Breast epithelium (tissue), 4 donors: ENCODE results near the gene SYAP1. TPM values are rescaled to one million over a fixed set of nuclear protein-coding genes. Genes with fewer than 3 reads are reported as not detected.

ENCODE experiments used
- DNase-seq, 2 donors: peaks; one replicate each; pipeline ENCODE4 v3.0.0-alpha.2; 2019; ENCODE audit warnings: low spot score in 2 of 2
- H3K27ac ChIP-seq, 2 donors: fragments of 200-600 bp; sonication (generic) in 1 of 2; one replicate each; pipeline ENCODE4 v1.5.1; 2016 to 2019; ENCODE audit warnings: mild to moderate bottlenecking in 1 of 2
- H3K27me3 ChIP-seq, 2 donors: fragments of 200-600 bp; sonication (generic) in 1 of 2; one replicate each; pipeline versions ENCODE4 v1.5.1 to v1.6.0; 2017 to 2019; ENCODE audit warnings: control low read depth in 1 of 2, mild to moderate bottlenecking in 1 of 2
- H3K36me3 ChIP-seq: fragments of 200-600 bp; one replicate; pipeline ENCODE4 v1.5.1; 2019
- H3K4me1 ChIP-seq, 2 donors: fragments of 200-600 bp; sonication (generic); one replicate each; pipeline ENCODE4 v1.5.1; 2016 to 2019; ENCODE audit warnings: control low read depth in 1 of 2
- H3K4me3 ChIP-seq, 3 donors: fragments of 200-600 bp; sonication (generic); 1 replicate in 2 of 3; 2 replicates in 1 of 3; pipeline ENCODE4 v1.5.1; 2016 to 2019; ENCODE audit warnings: mild to moderate bottlenecking in 3 of 3, moderate library complexity in 2 of 3
- H3K9me3 ChIP-seq, 2 donors: fragments of 200-600 bp; sonication (generic) in 1 of 2; one replicate each; pipeline ENCODE4 v1.5.1; 2016 to 2019; ENCODE audit warnings: control low read depth in 1 of 2
- POLR2A ChIP-seq: fragments of 450-650 bp; IDR thresholded peaks from one replicate; pipeline ENCODE4 v1.6.1; 2016; ENCODE audit warnings: antibody characterized with exemption, mild to moderate bottlenecking, moderate library complexity
- POLR2AphosphoS5 ChIP-seq, 3 donors: sonication (generic); formaldehyde crosslinking; IDR thresholded peaks; one replicate each; pipeline ENCODE4 v1.6.1; 2017; ENCODE audit warnings: antibody characterized with exemption in 3 of 3
- intact Hi-C: fragments of 100-400 bp; cut with DNase I; formaldehyde crosslinking; loops from one replicate; pipeline ENCODE4 v1.15.1; 2023; ENCODE audit warnings: low total_unique reads
- total RNA-seq, 3 donors: library from RNA; depleted of rRNA; stranded (reverse); fragments of >200 nt; gene quantifications; one replicate each; pipeline ENCODE4 v1.1.0, GENCODE V29; 2016
- TF ChIP-seq, protein P1 (sequence below), 3 donors: fragments of 450-650 bp; IDR thresholded peaks; one replicate each; pipeline ENCODE4 v1.5.1; 2016 to 2017; ENCODE audit warnings: antibody characterized with exemption in 3 of 3, mild to moderate bottlenecking in 3 of 3, moderate library complexity in 3 of 3

The SYAP1 gene
- total RNA-seq, 3 donors from 2014 or later: 17.4 to 30.4 (median 26.2) TPM

DNA sequence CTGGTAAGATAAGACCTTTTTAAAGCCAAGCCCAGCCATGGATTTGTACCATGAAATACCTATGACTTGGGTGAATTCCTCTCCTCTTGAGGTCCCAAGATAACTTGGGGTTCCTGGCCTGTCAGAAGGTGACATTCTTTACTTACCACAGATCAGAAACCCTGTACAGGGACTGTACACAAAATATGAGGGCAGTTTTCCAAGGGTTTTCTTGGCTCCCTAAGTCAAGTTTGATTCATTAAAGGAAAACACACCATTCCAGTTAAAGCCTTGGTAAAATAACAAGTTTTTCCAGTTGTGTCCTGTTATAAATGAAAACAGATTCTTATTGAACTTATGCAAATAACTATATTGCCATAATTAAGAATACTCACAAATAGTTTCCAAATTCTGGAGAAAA lies 8.2 kb downstream of the SYAP1 start:
- intact Hi-C loops: no loop called here
- no peaks in the 10 kb centered on the region for H3K9me3 ChIP-seq
- no peak overlapping the region for H3K4me3 ChIP-seq
- H3K27ac ChIP-seq: no peak overlapping the region
- no peak for DNase-seq
- H3K36me3 ChIP-seq: no peaks in the 10 kb centered on the region
- no peaks in the 10 kb centered on the region for H3K27me3 ChIP-seq
- H3K4me1 ChIP-seq: no peaks in the 10 kb centered on the region
- TF ChIP-seq, protein P1, sequence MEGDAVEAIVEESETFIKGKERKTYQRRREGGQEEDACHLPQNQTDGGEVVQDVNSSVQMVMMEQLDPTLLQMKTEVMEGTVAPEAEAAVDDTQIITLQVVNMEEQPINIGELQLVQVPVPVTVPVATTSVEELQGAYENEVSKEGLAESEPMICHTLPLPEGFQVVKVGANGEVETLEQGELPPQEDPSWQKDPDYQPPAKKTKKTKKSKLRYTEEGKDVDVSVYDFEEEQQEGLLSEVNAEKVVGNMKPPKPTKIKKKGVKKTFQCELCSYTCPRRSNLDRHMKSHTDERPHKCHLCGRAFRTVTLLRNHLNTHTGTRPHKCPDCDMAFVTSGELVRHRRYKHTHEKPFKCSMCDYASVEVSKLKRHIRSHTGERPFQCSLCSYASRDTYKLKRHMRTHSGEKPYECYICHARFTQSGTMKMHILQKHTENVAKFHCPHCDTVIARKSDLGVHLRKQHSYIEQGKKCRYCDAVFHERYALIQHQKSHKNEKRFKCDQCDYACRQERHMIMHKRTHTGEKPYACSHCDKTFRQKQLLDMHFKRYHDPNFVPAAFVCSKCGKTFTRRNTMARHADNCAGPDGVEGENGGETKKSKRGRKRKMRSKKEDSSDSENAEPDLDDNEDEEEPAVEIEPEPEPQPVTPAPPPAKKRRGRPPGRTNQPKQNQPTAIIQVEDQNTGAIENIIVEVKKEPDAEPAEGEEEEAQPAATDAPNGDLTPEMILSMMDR (IDR thresholded peaks at IDR 0.05): no peak
- TF ChIP-seq POLR2AphosphoS5 (IDR thresholded peaks at IDR 0.05): no peak
- no peak for TF ChIP-seq POLR2A

DNA sequence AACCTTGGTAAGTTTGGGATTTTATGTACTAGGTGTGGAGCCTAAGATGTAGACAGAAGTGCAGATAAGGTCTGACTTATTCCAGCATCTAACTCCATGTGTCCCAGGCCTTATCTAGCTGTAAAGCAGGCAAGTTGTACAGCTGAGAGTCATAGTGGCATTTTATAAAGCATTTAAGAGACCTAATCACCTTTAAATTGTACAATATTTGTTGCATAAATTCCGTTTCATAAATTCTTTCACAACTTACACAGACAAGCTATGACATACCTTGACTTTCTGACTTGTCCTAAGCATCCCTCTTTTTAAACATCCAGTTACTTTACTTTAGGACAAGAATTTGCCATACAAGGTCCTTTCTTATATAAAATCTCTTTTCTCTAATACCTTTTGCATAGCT lies 11.0 kb downstream of the SYAP1 start:
- TF ChIP-seq POLR2AphosphoS5 (IDR thresholded peaks at IDR 0.05): no peak
- TF ChIP-seq, protein P1 (IDR thresholded peaks at IDR 0.05): no peak
- no peak for TF ChIP-seq POLR2A
- DNase-seq: no peak
- Histone ChIP-seq H3K27ac (no peak overlapping the region), H3K36me3 (no peaks in the 10 kb centered on the region), H3K9me3 (no peaks in the 10 kb centered on the region), H3K4me1 (no peaks in the 10 kb centered on the region), H3K4me3 (no peak overlapping the region), H3K27me3 (no peaks in the 10 kb centered on the region)
- intact Hi-C loops: no loop called here

DNA sequence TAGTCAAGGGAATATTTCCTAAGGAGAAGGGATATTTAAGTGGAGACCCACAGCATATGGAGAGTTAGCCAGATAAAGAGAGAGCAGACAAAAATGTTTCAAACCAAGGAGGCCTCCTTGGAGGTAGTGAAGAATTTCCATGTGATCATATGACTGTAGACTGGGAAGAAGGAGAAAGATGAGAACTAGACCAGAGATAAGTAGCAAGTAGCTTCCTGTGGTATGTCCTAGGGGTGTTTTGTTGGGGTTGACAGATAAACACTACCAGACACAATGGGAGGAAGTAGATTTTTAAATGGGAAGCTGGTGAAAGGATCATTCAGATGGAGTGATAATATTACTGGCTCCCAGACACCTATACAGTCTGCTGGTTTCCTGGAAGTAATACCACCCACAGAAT lies 13.6 kb downstream of the SYAP1 start:
- Histone ChIP-seq H3K27me3 (no peaks in the 10 kb centered on the region), H3K27ac (no peak overlapping the region), H3K36me3 (peaks cover 6% of the 10 kb centered on the region), H3K9me3 (no peaks in the 10 kb centered on the region), H3K4me1 (no peaks in the 10 kb centered on the region), H3K4me3 (no peak overlapping the region)
- intact Hi-C loops: no loop called here
- TF ChIP-seq POLR2A (no peak), POLR2AphosphoS5 (IDR thresholded peaks at IDR 0.05) (no peak)
- TF ChIP-seq, protein P1 (IDR thresholded peaks at IDR 0.05): no peak
- no peak for DNase-seq

DNA sequence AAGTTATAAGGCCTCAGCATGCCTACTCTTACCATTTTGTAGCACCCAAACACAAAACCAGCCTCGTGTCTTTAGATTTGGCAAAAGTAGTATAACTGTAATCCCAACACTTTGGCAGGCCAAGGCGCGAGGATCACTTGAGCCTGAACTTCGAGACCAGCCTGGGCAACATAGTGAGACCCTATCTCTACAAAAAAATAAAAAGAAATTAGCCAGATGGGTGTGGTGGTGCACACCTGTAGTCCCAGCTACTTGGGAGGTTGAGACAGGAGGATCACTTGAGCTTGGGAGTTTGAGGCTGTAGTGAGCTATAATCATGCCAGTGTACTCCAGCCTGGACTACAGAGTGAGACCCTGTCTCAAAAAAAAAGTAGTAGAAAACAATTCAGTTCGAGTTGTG lies 17.6 kb downstream of the SYAP1 start:
- intact Hi-C loops: no loop called here
- peaks cover 6% of the 10 kb centered on the region for H3K36me3 ChIP-seq
- TF ChIP-seq POLR2A (no peak), POLR2AphosphoS5 (IDR thresholded peaks at IDR 0.05) (no peak)
- TF ChIP-seq, protein P1 (IDR thresholded peaks at IDR 0.05): no peak

GRCh38 chrX:16739574-16739973 lies 20.2 kb downstream of the SYAP1 start:
- TF ChIP-seq, protein P1 (IDR thresholded peaks at IDR 0.05): no peak
- TF ChIP-seq POLR2AphosphoS5 (IDR thresholded peaks at IDR 0.05) (no peak), POLR2A (no peak)
- peaks cover 12% of the 10 kb centered on the region for H3K36me3 ChIP-seq
- intact Hi-C loops: no loop called here

More for the DNA sequence above, 17.6 kb downstream of the SYAP1 start:
- H3K27me3 ChIP-seq: no peaks in the 10 kb centered on the region
- H3K27ac ChIP-seq: no peak overlapping the region
- no peaks in the 10 kb centered on the region for H3K4me1 ChIP-seq
- H3K4me3 ChIP-seq: no peak overlapping the region
- DNase-seq: no peak
- no peaks in the 10 kb centered on the region for H3K9me3 ChIP-seq

More at GRCh38 chrX:16739574-16739973, 20.2 kb downstream of the SYAP1 start:
- Histone ChIP-seq H3K27me3 (no peaks in the 10 kb centered on the region), H3K9me3 (no peaks in the 10 kb centered on the region), H3K4me1 (no peaks in the 10 kb centered on the region), H3K27ac (no peak overlapping the region), H3K4me3 (no peak overlapping the region)
- no peak for DNase-seq
